ENCODE results near the gene KLHDC10. TPM values are rescaled to one million over a fixed set of nuclear protein-coding genes. Genes with fewer than 3 reads are reported as not detected.
"Not testable (repeated sequence)": the region's sequence is repeated elsewhere in the genome, so short reads cannot be mapped to it uniquely, and the experiment has no call there.

KLHDC10 gene
- total RNA-seq, 1 donor from 2014 or later: 42.4 TPM

DNA sequence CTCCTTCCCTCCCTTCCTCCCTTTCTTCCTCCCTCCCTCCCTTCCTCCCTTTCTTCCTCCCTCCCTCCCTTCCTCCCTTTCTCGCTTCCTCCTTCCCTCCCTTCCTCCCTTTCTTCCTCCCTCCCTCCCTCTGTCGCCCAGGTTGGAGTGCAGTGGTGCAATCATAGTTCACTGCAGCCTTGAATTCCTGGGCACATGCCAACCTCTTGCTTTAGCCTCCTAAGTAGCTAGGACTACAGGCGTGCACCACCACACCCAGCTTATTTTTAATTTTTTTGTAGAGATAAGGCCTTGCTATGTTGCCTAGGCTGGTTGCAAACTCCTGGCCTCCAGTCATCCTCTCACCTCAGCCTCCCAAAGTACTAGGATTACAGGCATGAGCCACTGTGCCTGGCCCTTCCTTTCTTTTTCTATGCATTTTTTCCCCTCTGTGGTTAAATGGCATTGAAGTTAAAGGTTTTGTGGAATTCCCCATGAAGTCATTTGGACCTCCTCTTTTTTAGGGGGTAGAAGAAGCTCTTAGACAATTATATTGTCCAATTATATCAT is 9.6 kb downstream of the KLHDC10 start:
- no peak for DNase-seq (ENCODE audit: low spot score)

DNA sequence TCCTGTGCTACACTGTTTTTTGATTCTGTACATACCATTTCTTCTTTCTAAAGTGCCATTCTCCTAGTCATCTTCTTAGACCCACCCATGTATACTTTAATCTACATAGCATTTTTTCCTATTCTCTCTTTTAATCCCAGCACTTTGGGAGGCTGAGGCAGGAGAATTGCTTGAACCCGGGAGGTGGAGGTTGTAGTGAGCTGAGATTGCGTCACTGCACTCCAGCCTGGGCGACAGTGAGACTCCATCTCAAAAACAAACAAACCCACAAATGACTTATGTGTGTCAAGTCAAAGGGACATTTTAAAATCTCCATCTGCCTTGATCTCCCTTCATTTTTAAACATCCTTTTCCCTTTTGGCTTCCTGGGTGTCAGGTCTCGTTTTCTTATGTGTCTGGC is 13.2 kb downstream of the KLHDC10 start:
- not testable (repeated sequence) for DNase-seq (ENCODE audit: low spot score)

DNA sequence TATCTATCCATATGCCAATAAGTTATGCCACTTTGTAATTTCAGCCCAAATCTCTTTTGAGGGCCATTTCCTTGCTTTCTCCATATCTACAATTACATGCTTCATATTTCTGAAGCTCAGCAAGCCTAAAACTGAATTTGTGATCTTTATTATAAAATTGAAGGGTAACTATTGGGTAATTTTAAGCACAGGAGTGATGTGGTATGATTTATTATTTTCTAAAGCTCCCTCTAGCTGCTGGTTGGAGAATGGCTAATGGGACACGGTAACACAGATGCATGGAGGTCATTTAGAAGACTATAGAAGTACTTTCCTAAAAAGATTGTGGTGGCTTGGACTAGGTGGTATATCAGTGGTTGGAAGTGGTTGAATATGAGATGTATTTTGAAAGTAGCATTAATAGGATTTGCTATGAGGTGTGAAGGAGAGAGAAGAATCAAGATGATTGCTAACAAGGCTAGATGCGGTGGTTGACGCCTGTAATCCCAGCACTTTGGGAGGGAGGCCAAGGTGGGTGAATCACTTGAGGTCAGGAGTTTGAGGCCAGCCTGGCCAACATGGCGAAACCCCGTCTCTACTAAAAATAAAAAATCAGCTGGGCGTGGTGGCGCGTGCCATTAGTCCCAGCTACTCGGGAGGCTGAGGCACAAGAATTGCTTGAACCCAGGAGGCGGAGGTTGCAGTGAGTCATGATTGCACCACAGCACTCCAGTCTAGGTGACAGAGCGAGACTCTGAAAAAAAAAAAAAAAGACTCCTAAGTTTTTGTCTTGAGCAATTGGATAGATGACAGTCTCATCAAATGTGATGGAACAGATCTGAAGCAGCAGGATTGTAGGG is 13.9 kb downstream of the KLHDC10 start:
- DNase-seq (ENCODE audit: low spot score): no peak

DNA sequence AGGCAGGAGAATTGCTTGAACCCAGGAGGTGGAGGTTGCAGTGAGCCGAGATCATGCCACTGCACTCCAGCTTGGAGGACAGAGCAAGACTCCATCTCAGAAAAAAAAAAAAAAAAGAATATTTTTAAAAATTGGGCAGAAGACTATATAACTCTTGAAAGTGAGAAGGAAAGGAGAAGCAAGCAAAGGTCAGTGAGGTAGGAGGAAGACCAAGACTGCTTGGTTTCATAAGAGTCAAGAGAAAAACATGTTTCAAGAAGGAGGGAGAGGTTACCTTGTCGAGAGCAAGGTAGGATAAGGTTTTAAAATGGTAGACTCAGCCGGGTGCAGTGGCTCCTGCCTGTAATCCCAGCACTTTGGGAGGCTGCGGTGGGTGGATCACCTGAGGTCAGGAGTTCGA is 14.9 kb downstream of the KLHDC10 start:
- not testable (repeated sequence) for DNase-seq (ENCODE audit: low spot score)

DNA sequence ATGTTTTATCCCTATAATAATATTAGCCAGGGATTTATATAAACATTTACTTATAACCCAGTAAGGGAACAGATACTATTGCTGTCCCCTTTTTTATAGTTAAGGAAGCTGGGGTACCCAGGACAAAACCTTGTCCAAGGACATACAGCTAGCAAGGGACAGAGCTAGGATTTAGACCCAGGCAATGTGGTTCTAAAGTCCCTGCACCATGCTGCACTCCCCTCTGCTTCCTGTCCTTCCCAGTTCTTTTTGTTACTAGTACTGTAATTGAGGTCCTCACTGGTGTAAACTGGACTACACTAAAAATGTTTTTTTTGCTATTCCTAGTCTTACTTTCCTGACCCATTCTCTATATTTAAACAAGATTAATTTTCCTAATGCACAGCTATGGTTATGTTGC is 16.6 kb downstream of the KLHDC10 start:
- DNase-seq (ENCODE audit: low spot score): peak; percentile 2

DNA sequence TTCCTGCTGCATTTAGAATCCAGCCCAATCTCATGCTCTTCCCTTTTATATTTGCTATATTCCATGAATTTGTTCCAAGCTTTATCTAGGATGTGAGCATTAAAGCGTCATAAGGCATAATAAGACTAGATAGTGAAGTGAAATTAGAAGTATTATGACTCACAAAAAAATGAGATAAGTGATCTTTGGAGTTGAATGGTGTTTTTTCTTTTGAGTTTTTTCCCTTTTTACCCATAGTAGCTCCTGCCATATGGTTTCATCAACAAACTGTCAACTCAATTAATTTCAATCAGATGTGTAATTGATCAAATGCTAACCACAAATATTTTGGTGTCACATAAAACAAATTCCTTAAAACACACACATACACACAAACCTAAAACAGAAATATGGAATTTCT is 17.0 kb downstream of the KLHDC10 start:
- DNase-seq (ENCODE audit: low spot score): peak; percentile 40

DNA sequence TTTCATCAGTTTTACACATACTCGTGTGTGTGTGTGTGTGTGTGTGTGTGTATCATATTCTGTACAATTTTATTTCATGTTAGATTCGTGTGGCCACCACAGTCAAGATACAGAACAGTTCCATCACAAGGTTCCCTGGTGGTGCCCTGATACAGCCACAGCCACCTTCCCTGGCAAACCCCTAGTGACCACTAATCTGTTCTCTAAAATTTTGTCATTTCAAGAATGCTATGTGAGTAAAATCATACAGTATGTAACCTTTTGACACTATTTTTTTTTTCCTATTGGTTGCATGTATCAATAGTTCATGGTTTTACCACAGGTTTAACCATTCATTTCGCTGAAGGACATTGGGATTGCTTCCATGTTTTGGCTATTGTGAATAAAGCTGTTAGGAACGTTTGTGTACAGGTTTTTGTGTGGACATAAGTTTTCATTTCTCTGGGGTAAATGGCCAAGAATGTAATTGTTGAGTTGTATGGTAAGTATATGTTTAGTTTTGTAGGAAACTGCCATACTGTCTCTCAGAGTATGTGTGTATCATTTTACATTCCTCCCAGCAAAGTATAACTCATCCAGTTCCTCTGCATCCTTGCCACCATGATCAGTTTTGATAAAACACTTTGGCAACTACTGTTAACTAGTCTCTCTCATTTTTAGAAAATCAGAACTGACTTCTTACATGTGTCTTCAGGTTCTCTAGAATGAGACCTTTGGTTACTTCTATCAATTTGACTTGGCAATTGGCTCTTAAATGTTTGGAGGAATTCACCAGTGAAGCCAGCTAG is 20.6 kb downstream of the KLHDC10 start:
- DNase-seq (ENCODE audit: low spot score): no peak

DNA sequence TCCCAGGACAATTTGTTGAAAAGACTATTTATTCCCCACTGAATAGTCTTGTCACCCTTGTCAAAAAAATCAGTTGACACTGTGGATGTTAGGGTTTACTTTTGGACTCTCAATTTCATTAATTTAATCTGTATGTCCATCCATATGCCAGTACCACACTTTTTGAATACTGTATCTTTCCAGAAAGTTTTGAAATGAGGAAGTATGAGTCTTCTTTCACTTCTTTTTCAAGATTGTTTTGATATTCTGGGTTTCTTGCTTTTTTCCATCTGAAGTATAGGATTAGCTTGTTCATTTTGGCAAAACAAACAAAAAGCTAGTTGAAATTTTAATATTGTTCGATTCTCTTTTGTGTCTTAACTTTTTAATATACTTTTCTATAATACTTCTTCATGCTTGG is 21.7 kb downstream of the KLHDC10 start:
- DNase-seq (ENCODE audit: low spot score): no peak

DNA sequence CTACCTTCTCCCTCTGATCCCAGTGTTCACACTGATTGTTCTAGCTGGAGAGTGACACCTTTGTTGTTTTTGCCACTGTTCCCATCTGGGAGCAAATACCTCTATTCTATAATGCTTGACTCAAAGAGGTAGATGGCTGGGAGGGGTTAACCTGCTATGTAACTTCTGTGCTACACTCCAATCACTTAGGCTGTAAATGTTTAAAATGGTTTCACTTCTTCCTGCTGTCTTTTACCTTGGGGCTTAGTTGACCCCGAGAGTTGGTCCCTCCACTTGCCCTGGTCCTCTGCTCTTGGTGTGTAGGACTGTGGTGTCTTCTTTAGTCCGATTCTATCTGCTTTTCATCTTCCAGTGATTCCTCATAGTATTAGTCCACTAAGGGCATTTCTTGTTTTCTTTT is 22.3 kb downstream of the KLHDC10 start:
- DNase-seq (ENCODE audit: low spot score): no peak

DNA sequence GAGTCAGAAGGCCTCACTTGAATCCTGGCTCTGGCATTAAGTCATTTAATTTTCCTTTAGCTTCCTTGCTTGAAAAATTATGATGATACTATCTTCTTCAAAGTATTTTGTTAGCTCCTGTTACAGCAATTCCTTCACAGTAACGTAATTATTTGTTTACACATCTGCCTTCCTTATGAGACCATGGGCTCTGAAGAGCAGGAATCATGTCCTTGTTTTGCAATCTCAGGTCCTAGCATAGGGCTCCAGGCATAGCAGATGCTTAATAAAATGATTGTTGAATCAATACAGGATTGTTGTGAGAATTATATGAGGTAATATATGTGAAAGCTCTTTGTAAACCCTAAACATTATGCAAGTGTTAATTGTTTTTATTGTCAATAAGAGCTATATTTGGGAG is 25.5 kb downstream of the KLHDC10 start:
- no peak for DNase-seq (ENCODE audit: low spot score)

DNA sequence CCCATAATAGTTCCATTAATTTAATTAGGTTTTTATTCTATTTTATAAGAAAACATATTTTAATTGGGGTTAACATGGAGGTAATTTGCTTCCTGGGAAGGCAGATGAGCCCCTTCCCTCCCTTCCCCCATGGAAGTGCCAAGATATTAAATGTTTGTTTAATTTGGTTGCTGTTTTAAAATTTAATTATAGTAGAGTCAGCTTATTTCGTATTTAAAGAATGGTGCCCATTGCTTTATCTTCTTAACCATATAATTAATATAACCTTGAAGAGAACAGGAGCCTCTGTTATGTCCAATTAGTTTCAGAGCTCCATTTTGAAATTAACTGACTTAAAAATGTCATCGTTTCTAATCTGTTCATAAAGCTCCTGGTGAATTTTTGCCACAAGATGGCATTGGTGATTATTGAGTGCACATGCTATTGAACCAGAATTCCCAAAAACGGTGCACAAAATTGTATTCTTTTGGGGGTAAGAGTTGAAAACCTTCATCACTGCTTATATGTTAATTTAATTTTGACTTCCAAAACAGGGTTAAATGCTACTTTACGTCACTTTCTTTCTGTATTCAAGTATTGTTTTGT is 26.0 kb downstream of the KLHDC10 start:
- DNase-seq (ENCODE audit: low spot score): peak; percentile 21

DNA sequence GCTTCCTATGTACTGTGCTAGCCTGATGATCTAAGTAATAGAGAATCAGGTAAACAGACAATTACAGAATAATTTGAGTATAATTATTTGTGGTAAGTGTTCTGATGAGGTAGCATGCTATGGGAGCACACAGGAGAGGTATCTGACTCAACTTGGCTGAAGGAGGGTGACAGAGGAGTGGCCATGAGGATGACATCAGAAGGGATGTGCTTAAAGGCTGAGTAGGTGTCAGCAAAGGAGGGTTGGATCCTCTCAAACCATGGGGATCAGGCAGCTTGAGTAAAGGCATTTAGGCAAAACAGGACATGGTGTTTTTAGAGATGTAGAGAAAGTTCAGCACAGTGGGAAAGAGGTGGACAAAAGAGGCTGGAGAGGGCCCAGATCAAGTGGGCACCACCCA is 29.0 kb downstream of the KLHDC10 start:
- no peak for DNase-seq (ENCODE audit: low spot score)

DNA sequence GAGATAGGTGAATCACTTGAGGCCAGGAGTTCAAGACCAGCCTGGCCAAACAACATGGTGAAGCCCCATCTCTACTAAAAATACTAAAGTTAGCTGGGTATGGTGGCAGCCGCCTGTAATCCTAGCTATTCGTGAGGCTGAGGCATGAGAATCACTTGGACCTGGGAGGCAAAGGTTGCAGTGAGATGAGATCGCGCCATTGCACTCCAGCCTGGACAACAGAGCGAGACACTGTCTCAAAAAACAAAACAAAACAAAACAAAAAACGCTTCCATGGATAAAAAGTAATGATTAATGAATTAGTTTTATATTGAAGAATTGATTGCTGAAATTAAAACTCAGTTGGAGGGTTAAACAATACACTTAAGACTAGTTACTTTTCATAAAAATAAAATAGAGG is 32.3 kb downstream of the KLHDC10 start:
- no peak for DNase-seq (ENCODE audit: low spot score)

DNA sequence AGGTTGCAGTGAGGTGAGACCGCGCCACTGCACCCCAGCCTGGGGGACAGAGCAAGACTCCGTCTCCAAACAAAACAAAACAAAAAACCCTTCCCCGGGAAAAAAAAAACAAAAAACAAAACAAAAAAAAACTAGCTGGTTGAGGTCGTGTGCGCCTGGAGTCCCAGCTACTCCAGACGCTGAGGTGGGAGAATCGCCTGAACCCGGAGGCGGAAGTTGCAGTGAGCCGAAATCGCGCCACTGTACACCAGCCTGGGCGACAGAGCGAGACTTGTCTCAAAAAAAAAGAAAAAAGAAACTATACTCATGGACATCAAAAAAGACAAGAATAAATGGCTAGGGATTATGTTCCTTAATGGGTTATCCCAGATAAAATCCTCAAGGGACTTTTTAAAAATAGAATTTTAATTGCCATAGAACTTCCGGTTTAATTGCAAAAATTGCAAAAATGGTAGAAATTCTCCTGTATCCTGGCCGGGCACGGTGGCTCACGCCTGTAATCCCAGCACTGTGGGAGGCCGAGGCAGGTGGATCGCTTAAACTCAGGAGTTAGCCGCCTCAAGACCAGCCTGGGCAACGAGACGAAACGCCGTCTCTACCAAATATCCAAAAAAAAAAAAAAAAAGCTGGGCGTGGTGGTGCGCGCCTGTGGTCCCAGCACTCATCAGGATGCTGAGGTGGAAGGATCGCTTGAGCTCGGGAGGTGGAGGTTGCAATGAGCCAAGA is 37.8 kb downstream of the KLHDC10 start:
- DNase-seq (ENCODE audit: low spot score): no peak

DNA sequence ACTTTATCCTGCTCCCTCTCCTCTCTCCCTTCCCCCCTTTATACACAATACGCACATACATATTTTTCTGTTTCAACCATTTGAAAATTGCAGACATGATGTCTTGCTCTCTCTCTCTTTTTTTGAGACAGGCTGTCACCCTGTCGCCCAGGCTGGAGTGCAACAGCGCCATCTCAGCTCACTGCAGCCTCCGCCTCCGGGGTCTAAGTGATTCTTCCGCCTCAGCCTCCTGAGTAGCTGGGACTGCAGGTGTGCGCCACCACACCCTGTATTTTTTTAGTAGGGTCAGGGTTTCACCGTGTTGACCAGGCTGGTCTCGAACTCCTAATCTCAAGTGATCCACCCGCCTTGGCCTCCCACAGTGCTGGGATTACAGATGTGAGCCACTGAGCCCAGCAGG is 38.5 kb downstream of the KLHDC10 start:
- DNase-seq (ENCODE audit: low spot score): no peak

DNA sequence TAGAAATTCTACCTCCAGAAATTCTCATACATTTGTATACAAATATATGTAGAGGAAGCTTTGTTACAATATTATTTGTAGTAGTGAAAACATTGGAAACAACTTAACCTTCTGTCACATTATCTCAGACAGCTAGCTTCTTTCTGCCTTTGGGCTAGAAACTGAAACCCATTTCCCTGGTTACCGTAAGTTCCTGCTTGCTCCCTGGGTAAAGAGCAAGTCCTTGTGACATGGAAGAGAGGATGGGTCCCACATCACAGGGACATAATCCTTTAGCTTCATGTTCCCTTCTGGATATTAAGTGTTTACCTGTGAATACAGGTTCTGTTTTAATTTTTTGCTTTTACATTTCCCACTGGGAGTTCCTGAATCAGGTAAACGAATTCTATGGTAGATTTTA is 41.8 kb downstream of the KLHDC10 start:
- no peak for DNase-seq (ENCODE audit: low spot score)

DNA sequence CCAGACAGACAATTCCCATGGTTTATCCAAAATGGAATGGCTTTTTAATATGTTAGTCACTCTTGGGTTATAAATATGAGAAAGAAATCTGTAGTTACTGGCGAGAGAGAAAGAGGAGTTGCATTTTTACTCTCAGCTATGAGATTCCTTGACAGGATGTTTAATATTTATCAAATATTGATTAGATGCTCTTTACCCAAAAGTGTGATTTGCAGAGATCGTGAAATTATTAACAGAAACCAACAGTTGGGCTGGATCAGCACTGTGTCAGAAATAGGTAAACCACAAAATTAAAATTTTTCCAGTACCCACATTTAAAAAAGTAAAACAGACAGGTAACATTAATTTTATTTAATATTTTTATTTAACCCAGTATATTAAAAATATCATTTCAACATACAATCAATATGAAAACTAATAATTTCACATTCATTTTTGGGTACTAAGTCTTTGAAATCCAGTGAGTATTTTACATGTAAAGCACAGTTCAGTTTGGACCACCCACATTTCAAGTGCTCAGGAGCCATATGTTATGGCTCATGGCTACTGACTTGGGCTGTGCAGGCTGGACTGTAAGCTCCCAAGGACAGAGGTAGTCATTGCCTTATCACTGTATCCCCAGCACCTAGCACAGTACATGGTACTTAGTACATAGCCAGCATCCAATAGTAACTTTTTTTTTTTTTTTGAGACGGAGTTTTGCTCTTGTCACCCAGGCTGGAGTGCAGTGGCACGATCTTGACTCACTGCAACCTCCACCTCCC is 42.5 kb downstream of the KLHDC10 start:
- DNase-seq (ENCODE audit: low spot score): no peak

DNA sequence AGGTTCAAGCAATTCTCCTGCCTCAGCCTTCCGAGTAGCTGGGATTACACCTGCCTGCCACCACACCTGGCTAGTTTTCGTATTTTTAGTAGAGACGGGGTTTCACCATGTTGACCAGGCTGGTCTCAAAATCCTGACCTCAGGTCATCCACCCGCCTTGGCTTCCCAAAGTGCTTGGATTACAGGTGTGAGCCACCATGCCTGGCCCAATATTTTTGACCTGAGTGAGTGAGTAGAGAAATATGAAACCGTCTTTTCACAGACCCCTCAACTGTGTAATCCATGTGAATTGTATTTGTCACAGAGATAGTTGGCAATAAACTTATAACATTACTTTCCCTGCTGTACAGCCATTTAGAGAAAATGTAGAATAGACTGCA is 43.1 kb downstream of the KLHDC10 start:
- DNase-seq (ENCODE audit: low spot score): not testable (repeated sequence)

DNA sequence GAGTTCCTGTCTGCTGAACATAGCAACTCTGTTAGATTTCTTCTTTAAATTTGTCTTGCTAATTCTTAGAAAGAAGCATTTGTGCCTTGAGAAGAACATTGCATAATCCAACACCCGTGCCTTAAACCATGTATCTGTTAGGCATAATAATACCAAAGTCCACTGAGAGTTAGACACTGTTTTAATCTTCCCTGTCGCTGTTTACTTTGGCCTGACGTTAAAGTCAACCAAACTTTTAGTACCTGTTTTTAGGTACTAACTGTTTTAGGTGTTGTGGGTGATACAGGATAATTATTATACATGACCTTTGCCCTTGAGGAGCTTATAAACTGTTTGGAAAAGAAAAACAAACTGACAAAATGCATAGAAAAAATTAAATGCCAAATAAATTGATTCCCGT is 43.6 kb downstream of the KLHDC10 start:
- DNase-seq (ENCODE audit: low spot score): no peak

DNA sequence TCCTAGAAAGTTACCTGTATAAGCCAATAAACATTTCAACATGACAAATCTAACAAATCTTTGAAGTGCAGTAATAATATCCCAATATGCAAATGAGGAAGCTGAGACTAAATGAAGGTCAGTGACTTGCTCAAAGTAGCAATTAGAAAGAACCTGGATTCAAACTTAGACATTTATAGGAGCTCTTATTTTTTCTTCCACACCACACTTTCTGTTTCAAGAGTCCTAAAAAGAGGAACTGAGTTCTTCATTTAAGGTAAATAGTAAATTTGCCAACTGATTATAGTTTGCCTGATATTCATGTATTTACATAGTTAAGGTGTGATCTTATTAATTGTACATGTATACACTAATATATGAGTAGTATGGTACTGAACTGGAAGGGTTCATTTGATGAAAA is 44.0 kb downstream of the KLHDC10 start:
- DNase-seq (ENCODE audit: low spot score): no peak

DNA sequence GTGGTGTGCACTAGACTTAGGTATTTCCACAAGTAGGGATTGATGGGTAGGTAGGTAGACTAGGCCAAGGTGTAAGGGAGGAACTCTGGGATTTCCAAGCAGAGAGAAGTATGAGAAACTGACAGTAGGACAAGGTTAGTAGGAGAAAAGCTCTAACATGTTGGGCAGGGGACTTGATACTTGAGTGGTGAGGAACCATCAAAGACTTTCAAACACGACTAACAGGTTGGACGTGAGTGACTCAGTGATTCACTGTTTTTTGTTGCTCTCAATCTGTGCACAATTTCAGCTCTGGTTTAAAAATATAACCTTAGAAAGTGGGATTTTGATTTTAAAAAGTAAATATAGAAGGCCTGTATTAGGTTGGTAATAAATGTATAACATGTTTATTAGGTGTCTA is 44.4 kb downstream of the KLHDC10 start:
- peak; percentile 14 for DNase-seq (ENCODE audit: low spot score)
